Prostate gland (tissue), 2 donors: ENCODE measurements around the gene ST7L. TPM values are rescaled to one million over a fixed set of nuclear protein-coding genes. Genes with fewer than 3 reads are reported as not detected.

Experiments used
- DNase-seq: peaks from one replicate; pipeline ENCODE4 v3.0.0-alpha.2; 2019; ENCODE audit warnings: low spot score
- H3K27ac ChIP-seq, 2 donors: fragments of 200-600 bp; sonication (generic); 2 replicates each; pipeline ENCODE4 v1.5.1; 2017 to 2019
- H3K27me3 ChIP-seq: fragments of 200-600 bp; sonication (generic); replicated peaks from 2 replicates; pipeline ENCODE4 v1.5.1; 2019; ENCODE audit not compliant: insufficient read depth
- H3K36me3 ChIP-seq, 2 donors: fragments of 200-600 bp; sonication (generic); 1 replicate in 1 of 2; 2 replicates in 1 of 2; pipeline versions ENCODE4 v1.5.1 to v1.8.1; 2017 to 2019
- H3K4me1 ChIP-seq: fragments of 200-600 bp; sonication (generic); replicated peaks from 2 replicates; pipeline ENCODE4 v1.5.1; 2019
- H3K4me3 ChIP-seq, 2 donors: fragments of 200-600 bp; sonication (generic); 2 replicates each; pipeline ENCODE4 v1.5.1; 2017 to 2019
- H3K9me3 ChIP-seq: fragments of 200-600 bp; sonication (generic); 2 replicates; pipeline ENCODE4 v1.5.1; 2017
- POLR2A ChIP-seq: fragments of 450-650 bp; IDR thresholded peaks from one replicate; pipeline ENCODE4 v1.6.1; 2016; ENCODE audit warnings: antibody characterized with exemption, mild to moderate bottlenecking
- POLR2AphosphoS5 ChIP-seq: sonication (generic); formaldehyde crosslinking; IDR thresholded peaks from one replicate; pipeline ENCODE4 v1.6.1; 2017; ENCODE audit warnings: antibody characterized with exemption
- WGBS: methylation state at CpG from one replicate; pipeline ENCODE4 v1.1.5; 2018; 5-methylcytosine and 5-hydroxymethylcytosine counted together
- intact Hi-C: fragments of 100-400 bp; cut with DNase I; formaldehyde crosslinking; loops from one replicate; pipeline ENCODE4 v1.14.2; 2022
- total RNA-seq, 2 donors: library from RNA; depleted of rRNA; stranded (reverse); fragments of >200 nt; gene quantifications; one replicate each; pipeline ENCODE4 v1.1.0, GENCODE V29; 2016
- TF ChIP-seq, protein P1 (sequence below), 4 experiments: fragments of 200-600 bp in 2 of 4; fragments of 450-650 bp in 2 of 4; sonication (generic) in 2 of 4; IDR thresholded peaks; 1 replicate in 3 of 4; 2 replicates in 1 of 4; pipeline ENCODE4 v1.5.1; 2016 to 2019; ENCODE audit warnings: antibody characterized with exemption in 4 of 4, mild to moderate bottlenecking in 2 of 4, moderate library complexity in 2 of 4

The ST7L gene, protein sequence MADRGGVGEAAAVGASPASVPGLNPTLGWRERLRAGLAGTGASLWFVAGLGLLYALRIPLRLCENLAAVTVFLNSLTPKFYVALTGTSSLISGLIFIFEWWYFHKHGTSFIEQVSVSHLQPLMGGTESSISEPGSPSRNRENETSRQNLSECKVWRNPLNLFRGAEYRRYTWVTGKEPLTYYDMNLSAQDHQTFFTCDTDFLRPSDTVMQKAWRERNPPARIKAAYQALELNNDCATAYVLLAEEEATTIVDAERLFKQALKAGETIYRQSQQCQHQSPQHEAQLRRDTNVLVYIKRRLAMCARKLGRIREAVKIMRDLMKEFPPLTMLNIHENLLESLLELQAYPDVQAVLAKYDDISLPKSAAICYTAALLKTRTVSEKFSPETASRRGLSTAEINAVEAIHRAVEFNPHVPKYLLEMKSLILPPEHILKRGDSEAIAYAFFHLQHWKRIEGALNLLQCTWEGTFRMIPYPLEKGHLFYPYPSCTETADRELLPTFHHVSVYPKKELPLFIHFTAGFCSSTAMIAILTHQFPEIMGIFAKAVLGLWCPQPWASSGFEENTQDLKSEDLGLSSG
- total RNA-seq: 10 to 100 TPM; 22.7 to 28.4 TPM

DNA sequence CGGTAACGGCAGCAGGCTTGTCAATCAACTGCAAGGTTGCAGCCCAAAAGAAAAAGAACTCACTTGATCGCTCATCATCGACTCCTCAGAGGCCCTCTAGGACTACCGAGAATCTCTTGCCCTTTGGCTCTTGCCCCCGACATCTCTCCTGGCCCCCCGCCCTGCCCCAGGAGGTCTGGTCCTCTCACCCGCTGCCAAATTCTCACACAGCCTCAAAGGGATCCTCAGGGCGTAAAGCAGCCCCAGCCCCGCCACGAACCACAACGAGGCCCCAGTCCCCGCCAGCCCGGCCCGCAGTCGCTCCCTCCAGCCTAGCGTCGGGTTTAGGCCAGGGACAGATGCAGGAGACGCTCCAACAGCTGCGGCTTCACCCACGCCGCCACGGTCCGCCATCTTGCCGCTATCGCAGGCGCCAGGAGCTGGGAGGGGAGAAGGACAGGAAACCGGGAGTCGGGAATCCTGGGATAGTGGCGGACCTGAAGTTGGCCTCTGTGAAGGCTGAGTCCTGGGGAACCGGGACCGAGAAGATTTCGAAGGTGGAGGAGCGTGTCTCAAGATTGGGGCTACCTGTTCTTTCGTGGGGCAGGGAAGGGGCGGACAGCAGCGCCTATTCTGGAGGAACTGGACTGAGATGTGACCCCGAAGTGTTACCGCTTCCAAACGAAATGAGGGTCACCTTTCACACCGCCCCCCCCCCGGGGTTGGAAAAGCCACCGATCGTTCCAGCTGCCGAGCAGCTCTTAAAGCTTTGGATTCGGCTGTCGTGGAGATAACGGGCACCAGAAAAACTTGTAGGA lies at the start of gene ST7L:
TSS of gene ST7L (minus strand) at position 421 of the 797 bp plus-strand sequence. CDS start at position 393, 28 bp downstream.
- under 1% methylated on average over 48 of the region's 48 CpGs for WGBS
- intact Hi-C loops: loop anchor here (2.0 to 5.0 kb wide), 4 partner anchors 56 to 228 kb away; partner anchors contain the start of genes MOV10 and RHOC
- H3K27ac ChIP-seq: peak within 1 kb of the TSS; percentile 95 to 98
- DNase-seq: peak; percentile 86
- H3K27me3 ChIP-seq: no peaks in the 10 kb centered on the region
- H3K4me1 ChIP-seq: peaks cover 6% of the 10 kb centered on the region
- no peaks in the 10 kb centered on the region for H3K36me3 ChIP-seq
- H3K9me3 ChIP-seq: no peaks in the 10 kb centered on the region
- H3K4me3 ChIP-seq: peak within 1 kb of the TSS; percentile 85 to 91
- no peak for TF ChIP-seq POLR2A
- TF ChIP-seq, protein P1, sequence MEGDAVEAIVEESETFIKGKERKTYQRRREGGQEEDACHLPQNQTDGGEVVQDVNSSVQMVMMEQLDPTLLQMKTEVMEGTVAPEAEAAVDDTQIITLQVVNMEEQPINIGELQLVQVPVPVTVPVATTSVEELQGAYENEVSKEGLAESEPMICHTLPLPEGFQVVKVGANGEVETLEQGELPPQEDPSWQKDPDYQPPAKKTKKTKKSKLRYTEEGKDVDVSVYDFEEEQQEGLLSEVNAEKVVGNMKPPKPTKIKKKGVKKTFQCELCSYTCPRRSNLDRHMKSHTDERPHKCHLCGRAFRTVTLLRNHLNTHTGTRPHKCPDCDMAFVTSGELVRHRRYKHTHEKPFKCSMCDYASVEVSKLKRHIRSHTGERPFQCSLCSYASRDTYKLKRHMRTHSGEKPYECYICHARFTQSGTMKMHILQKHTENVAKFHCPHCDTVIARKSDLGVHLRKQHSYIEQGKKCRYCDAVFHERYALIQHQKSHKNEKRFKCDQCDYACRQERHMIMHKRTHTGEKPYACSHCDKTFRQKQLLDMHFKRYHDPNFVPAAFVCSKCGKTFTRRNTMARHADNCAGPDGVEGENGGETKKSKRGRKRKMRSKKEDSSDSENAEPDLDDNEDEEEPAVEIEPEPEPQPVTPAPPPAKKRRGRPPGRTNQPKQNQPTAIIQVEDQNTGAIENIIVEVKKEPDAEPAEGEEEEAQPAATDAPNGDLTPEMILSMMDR (IDR thresholded peaks at IDR 0.05): peak in 1 of 4 experiments; percentile 20
- peak; percentile 78 for TF ChIP-seq POLR2AphosphoS5

DNA sequence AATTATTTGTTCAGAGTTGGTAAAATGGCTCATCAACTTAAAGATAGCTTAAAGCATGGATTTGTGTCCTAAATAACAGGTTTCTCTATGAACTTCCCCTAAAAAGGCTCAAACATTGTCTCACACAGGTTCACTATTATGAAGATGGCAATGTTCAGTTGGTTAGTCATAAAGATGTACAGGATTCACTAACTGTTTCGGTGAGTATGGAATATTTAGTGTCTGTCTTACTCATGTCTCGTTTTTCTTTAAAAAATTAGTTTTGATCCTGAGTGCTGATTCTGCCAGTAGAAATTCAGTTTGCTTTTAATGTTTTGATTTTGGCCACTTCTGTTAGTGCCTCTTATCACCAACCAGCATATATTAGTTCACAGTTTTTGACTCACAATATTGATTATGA lies 48.0 kb upstream of the ST7L start:
- no peak for TF ChIP-seq POLR2A
- no peak for TF ChIP-seq POLR2AphosphoS5
- Histone ChIP-seq H3K27me3 (no peaks in the 10 kb centered on the region), H3K9me3 (no peaks in the 10 kb centered on the region), H3K4me1 (no peaks in the 10 kb centered on the region), H3K27ac (no peak overlapping the region), H3K4me3 (no peak overlapping the region), H3K36me3 (peaks cover 4 to 8% of the 10 kb centered on the region in 2 donors)
- 90% methylated on average over 2 of the region's 2 CpGs for WGBS
- DNase-seq: no peak
- intact Hi-C loops: no loop called here

DNA sequence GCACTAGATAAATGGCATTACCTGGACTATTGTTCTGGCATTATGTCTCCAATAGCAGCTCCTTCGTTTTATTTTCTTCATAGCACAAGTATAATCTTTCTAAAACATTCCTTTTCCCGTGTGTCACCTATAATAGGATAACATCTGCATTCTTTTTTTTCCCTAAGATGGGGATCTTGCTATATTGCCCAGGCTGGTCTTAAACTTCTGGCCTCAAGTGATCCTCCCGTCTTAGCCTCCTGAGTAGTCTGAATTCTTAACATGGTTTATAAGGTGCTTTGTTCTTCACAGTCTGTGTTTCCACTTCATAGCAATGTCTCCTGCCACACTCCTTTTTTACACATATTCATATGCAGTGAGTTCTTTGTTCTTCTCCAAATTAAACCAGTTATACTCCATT lies 46.9 kb upstream of the ST7L start:
- intact Hi-C loops: no loop called here
- 91% methylated on average over 3 of the region's 3 CpGs for WGBS

DNA sequence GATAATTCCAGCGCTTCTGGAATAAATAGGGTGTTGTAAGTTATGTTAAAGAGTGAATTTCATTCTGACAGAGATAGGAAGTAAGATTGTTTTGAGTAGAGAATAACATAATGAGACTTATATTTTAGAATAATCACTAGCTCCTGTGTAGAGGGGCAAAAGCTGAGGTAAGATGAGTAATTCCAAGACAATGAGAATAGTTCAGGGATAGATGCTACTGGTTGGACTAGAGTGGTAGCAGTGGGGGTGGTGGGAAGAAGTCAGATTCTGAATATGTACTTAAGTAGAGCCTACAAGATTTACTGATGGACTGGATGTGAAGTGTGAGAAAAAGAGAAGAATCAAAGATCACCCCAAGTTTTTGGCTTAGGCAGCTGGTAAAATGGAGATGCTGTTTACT lies 32.3 kb upstream of the ST7L start:
- H3K36me3 ChIP-seq: no peaks in the 10 kb centered on the region
- no peaks in the 10 kb centered on the region for H3K9me3 ChIP-seq
- H3K27me3 ChIP-seq: no peaks in the 10 kb centered on the region
- intact Hi-C loops: no loop called here
- WGBS: 100% methylated on average over 1 of the region's 1 CpG
- no peak overlapping the region for H3K27ac ChIP-seq
- TF ChIP-seq, protein P1 (IDR thresholded peaks at IDR 0.05): no peak
- TF ChIP-seq POLR2A (no peak), POLR2AphosphoS5 (no peak)
- no peak for DNase-seq
- no peaks in the 10 kb centered on the region for H3K4me1 ChIP-seq
- H3K4me3 ChIP-seq: no peak overlapping the region

More for the DNA sequence above, 46.9 kb upstream of the ST7L start:
- Histone ChIP-seq H3K27ac (no peak overlapping the region), H3K4me1 (no peaks in the 10 kb centered on the region), H3K4me3 (no peak overlapping the region), H3K36me3 (peaks cover 4 to 8% of the 10 kb centered on the region in 2 donors), H3K9me3 (no peaks in the 10 kb centered on the region), H3K27me3 (no peaks in the 10 kb centered on the region)
- no peak for TF ChIP-seq POLR2AphosphoS5
- TF ChIP-seq, protein P1 (IDR thresholded peaks at IDR 0.05): no peak
- no peak for TF ChIP-seq POLR2A
- DNase-seq: no peak

DNA sequence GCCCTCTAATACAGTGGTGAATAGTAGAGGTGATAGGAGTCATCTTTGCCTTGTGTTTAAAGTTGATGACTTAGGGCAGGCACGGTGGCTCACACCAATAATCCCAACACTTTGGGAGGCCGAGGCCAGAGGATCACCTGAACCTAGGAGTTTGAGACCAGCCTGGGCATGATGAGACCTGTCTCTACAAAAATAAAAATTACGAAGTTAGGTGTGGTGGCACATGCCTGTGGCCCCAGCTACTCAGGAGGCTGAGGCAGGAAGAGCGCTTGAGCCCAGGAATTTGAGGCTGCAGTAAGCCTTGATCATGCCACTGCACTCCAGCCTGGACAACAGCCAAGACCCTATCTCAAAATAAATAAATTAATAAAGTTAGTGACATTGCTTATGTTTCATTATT lies 27.3 kb upstream of the ST7L start:
- Histone ChIP-seq H3K27ac (no peak overlapping the region), H3K9me3 (no peaks in the 10 kb centered on the region), H3K4me1 (no peaks in the 10 kb centered on the region), H3K27me3 (no peaks in the 10 kb centered on the region), H3K36me3 (no peaks in the 10 kb centered on the region), H3K4me3 (no peak overlapping the region)
- TF ChIP-seq POLR2A (no peak), POLR2AphosphoS5 (no peak)
- TF ChIP-seq, protein P1 (IDR thresholded peaks at IDR 0.05): no peak
- WGBS: 86% methylated on average over 4 of the region's 4 CpGs
- DNase-seq: no peak
- intact Hi-C loops: no loop called here
